OCI-LY7 (cell line): ENCODE measurements around the gene ARHGAP26.

Experiments
- CTCF ChIP-seq: fragments of 200-600 bp; sonication (generic); conservative IDR thresholded peaks from 2 replicates; pipeline ENCODE4 v1.5.1; 2014; ENCODE audit warnings: mild to moderate bottlenecking, antibody characterized with exemption, low read length, moderate library complexity, mixed read lengths
- EZH2phosphoT487 ChIP-seq: fragments of 200-600 bp; sonication (generic); IDR thresholded peaks from 2 replicates; pipeline ENCODE4 v1.6.1; 2018; ENCODE audit warnings: low read depth, borderline replicate concordance, mild to moderate bottlenecking, mixed run types, antibody characterized with exemption, low read length, moderate library complexity, mixed read lengths

- TF ChIP-seq CTCF (no peak), EZH2phosphoT487 (no peak)
These were observed 307.4 kb downstream of the ARHGAP26 start for GRCh38 chr5:143077453-143078103.
